ENCODE results near the gene RITA1.
A peak's percentile ranks its signal among the peaks of the same experiment; 100 is the strongest.

Gene RITA1

DNA sequence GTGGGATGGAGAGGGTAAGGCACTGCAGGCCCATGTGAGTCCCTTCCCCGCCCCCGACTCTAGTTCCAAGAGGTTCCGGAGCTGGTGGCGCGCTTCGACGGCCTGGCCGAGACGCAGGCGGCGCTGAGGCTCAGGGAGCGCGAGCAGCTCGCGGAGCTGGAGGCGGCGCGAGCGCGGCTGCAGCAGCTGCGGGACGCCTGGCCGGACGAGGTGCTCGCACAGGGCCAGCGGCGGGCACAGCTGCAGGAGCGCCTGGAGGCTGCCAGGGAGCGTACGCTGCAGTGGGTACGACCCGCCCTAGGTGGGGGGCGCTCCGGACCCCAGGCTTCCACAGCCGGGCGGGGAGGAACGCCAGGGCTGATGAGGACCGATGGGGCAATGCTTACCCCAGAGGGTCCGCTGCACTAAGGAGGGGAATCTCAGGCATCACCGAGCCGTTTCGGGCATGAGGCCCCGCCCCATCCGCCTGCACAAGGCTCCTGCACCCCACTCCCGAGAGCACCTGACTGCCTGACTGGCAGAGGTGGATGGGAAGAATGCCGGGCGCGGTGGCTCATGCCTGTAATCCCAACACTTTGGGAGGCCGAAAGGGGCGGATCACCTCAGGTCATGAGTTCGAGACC is 31.1 kb upstream of the RITA1 start:
- DNase-seq: peak in 1 of 2 donors; percentile 46

DNA sequence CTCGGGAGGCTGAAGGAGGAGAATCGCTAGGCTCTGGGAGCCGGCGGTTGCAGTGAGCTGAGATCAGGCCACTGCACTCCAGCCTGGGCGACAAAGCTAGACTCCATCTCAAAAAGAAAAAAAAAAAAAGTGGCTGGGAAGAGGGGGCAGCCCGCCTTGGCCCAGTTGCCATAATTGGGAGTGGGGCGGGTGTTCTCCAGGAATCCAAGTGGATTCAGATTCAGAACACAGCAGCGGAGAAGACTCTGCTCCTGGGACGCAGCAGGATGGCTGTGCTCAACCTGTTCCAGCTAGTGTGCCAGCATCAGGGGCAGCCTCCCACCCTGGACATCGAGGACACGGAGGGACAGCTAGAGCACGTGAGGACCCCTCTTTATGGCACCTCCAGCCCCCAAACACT is 30.5 kb upstream of the RITA1 start:
- DNase-seq: no peak

DNA sequence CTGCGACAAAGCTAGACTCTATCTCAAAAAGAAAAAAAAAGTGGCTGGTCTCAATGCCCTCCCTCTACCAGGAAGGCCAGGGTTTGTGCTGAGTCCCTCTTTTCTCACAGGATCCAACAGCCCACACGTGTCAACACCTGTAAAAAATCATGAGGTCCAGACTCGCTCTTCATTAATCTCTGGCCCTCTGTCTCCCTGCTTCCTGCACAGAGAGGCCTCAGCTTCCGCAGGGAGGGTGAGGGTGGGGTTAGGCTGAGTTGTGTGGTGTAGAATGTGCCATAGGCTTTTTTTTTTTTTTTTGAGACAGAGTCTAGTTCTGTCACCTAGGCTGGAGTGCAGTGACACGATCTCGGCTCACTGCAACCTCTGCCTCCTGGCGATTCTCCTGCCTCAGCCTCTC is 29.9 kb upstream of the RITA1 start:
- no peak for DNase-seq

DNA sequence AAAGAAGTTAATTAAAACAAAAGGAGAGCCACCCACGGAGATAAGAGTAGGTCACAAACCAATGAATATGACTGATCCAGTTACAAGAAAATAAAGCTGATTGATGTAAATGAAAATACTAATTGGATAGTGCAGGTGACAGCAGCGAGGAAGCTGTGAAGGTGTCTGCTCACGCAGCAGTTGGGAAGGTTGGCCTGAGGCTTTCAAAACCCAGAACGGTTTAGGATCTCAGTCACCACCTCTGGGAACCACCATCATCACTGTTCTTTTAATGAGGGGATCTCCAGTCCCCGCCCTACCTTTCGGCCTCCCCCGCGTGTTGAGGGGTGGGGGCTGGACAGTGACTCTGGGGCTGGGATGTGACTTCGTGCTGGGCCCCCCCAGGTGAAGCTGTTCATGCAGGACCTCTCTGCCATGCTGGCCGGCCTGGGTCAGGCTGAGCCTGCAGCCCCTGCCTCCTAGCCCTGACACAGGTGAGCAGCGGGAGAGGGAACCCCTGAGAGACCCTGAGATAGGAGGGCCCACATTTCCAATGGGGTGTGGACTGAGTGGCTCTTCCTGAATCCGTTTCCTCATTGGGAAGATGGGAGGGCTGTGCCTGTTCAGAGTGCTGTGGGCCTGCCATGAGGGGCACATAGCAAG is 28.2 kb upstream of the RITA1 start:
- no peak for DNase-seq

DNA sequence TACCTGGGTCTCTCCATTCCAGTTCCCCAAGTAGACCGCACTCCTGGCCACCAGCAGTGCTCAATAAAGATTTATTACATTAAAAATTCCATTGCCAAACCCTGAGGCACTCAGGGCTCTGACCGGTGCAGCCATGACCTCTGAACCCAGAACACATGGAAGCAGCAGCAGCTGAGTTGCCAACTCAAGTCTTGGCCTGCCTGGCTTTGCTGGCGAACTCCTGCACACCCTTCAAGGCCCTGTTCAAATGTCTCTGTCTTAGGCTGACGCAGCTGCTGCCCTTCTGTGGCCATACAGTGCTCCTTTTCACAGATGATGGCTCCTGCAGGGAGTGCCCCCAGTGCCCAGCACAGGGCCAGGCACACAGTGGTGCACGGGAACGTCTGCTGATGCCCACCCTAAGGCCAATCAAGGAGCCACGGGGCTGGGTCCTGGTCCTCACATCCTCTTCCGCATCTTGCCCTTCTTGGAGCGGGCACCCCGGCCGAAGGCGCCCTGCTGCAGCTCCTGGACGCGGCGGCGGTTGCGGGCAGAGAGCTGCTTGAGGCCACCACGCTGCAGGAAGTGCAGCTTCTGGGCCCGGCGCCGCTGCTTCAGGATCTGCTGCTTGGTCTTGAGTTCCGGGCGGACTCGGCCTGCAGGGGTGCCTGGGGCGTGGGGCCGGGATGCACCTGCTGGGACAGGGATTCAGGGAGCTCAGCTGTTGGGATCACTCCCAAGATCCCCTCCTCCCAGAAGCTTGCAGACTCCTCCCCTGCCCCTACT is 26.9 kb upstream of the RITA1 start:
- DNase-seq: no peak

DNA sequence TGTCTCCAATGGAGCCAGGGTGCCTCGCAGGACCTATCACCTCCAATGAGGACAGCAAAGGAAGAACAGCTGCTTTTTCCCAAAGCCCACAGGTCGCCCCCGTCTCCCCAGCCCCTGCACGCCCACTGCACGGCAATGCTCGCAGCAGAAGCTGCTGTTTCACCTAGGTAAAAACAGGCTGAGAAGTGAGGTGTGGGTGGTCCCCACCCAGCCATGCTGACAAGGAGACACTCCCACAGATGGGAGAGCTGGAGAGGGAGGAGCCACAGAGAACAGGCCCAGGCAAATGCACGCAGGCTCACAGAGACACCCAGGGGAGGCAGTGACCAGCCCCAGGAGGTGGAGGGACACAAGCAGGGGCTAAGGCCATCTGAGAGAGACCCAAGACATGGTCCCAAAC is 25.6 kb upstream of the RITA1 start:
- no peak for DNase-seq

DNA sequence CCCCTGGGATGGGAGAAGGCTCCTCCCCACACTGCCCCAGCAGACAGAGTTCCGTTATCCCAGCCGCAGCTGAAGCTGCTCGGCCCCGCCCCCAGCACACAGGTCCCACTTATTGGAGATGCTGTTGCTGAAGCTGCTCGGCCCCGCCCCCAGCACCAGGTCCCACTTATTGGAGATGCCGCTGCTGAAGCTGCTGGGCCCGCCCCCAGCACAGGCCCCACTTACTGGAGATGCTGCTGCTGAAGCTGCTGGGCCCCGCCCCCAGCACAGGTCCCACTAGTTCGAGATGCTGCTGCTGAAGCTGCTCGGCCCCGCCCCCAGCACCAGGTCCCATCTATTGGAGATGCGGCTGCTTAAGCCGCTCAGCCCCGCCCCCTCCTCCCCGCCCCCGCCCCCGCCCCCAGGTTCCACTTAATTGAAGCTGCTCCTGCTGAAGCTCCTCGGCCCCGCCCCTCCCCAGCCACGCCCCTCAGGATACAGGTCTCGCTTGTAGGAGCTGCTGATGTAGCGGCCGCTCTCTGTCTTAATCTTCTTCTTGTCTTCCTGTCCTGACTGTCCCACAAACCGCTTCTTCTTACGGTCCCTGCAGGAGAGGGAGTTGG is 24.0 kb upstream of the RITA1 start:
- no peak for DNase-seq

DNA sequence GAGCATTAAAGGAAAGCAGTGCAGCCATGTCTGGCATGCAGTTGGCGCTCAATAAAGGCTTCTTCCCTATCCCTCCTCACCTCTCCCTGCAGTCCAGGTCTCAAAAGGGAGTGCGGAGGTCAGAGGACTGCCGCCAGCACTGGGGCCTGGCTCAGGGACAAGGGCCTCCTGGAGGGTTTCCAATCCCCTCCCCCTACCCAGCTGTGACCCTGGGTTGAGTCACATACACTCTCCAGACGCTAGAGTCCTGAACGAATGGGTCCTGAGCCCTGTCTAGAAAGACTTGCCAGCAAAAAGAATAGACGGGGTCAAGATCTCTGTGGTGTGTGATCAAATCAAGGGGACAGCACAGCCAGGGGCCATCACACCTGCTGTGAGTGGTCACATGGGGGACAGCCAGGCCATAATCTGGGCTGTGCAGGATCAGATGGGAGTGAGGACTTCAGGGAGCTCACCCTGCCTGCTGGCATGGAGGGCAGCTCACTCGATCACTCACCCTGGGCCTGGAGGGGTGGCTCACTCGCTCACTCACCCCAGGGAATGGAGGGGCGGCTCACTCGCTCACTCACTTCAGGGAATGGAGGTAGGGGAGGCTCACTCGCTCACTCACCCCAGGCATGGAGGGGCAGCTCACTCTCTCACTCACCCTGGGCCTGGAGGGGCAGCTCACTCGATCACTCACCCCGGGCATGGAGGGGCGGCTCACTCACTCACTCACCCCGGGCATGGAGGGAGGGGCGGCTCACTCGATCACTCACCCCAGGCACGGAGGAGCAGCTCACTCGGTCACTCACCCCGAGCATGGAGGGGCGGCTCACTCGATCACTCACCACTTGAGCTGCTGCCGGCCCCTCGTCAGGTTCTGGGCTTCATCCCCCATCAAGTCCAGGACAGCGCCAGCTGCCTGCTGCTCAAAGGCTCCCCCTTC is 23.2 kb upstream of the RITA1 start:
- no peak for DNase-seq

DNA sequence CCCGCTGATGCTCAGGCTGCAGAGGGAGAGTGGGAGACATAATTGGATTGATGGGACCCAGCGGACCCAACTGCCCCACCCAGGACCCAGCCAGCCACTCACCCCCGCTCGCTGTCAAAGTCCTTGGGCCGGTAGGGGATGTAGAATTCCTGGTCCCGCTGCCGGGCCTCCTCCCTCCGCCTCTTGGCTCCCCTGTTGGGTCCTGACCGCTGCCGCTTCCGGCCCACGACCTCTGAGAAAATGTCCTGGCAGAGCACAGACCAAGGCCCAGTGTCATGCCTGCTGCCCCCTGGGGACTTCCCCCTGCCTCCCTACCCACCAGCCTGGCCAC is 22.5 kb upstream of the RITA1 start:
- no peak for DNase-seq

DNA sequence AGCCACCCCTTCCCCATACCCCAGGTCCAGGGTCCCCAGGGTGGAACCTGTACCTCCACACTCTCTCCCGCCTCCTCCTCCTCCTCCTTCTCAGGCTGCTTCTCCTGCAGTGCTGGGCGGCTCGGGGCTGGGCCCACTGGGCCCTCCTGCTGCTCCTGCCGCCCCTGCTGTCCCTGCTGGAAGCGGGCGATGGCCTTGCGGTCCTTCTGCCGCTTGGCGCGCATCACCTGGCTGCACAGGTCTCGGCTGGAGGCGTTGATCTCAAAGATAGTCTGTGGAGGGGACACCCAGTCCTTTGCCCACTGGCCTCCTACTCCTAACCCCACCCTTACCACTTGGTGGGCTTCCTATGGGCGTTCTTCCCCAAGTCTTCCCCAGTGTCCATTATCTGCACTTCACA is 21.5 kb upstream of the RITA1 start:
- no peak for DNase-seq

DNA sequence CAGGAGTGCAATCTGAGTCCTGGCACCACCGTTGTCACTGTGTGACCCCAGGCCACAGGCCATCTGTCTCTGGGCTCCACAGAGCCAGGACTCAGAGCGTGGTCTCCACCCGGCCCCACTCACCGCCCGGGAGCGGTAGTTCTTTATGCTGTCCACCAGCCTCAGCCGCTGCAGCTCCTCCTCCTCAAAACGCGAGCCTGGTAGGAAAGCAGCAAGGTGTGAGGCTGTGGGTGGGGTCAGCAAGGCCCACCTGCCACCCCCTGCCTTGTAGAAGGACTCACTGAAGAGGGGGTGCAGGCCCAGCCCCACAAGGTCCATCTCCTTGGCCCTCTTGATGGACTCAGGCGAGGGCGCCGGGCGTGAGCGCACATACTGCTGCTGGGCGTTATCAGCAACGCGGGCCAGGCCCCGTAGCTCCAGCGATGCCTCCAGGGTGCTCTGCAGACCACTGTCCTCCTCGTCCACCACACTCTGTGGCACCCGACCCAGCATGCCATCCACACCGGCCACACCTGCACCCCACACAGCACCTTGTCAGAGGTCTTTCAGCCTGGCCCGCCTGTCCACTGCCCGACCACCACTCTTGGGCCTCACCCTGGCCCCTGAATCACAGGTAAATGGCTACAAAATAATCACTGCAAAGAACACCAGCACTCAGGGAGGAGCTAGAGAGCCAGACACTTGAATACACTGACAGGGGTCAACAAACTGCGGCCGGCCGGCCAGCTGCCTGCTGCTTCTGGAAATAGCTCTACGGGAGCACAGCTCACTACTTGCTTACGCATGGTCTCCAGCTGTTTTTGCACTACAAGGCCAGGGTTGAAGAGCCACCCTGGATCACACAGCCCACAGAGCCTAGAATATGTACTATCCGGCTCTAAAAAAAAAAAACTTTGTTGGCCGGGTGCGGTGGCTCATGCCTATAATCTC is 19.7 kb upstream of the RITA1 start:
- no peak for DNase-seq

DNA sequence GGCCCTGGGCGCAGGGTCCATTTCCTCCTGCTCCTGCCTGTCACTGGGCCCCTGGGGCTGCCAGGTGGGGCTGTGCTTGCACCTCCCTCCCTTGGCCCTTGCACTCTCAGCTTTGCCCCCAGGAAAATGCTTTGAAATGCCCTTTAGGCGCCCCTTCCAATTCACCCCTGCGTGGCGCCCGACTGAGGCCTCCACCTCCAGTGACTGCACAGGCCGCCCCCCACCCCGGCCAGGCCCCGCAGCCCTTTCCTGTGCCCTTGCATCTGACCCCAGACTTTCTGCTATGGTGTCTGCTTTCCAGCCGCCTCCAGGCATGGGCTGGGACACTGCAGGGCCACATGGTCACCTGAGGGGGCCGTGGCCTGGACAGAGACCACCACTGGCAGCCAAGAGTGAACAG is 17.7 kb upstream of the RITA1 start:
- no peak for DNase-seq

DNA sequence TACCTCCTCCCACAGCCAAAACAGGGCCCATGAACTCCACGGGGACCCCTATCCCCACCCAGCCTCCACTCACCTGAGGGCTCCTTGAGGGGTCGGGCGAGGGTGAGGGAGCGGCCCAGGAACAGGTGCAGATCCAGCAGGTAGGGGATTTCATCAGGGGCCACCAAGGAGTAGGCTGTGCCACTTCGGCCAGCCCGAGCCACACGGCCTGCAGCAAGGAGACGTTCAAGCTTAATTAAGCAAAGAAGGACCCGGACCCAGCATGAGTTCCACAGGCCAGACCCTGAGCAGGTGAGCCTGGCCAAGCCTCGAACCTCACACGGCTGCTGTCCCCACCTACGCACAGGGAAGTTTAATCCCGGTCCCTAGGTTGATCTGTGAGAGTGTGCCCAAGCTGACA is 15.8 kb upstream of the RITA1 start:
- DNase-seq: no peak

DNA sequence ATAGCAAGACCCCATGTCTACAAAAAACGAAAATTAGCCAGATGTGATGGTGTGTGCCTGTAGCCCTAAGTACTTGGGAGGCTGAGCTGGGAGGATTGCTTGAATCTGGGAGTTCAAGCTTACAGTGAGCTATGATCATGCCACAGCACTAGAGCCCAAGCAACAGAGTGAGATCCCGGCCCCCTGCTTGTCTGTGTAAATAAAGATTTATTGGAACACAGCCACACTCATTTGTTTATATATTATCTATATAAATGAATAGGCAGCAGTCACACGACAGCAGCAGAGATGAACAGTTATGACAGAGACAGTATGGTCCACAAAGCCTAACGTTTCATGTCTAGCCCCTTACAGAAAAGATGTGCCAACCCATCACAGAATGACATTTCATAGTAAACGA is 15.1 kb upstream of the RITA1 start:
- no peak for DNase-seq

DNA sequence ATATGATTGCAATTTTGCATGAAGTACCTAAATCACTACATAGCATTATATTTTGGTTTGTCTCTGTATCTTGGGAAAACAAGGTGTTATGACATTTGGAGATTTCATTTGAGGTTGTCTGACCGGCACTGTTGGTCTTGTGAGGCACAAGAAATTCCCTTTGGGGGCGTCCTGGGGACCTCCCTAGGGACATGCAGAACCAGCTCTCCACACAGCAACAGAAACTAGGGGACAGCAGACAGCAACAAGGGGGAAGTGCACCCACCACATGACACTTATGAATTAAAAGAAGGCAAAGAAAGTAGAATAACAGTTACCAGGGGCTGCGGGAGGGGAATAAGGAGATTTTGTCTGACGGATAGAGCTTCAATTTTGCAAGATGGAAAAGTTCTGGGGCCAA is 14.6 kb upstream of the RITA1 start:
- no peak for DNase-seq

DNA sequence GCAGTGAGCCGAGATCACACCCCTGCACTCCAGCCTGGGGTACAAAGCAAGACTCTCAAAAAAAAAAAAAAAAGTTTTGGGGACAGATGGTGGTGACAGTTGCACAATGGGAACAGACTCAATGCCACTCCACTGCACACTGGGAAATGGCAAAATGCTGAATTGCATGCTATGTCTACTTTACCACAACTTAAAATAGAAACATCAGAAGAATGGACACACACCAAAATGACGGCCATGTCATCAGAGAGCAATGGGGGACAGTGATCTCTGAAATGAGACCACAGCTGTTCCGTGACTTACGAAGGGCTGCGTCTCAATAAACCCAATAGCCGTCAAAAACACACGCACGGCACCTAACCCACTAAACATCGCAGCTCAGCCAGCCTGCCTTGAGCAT is 14.0 kb upstream of the RITA1 start:
- no peak for DNase-seq

DNA sequence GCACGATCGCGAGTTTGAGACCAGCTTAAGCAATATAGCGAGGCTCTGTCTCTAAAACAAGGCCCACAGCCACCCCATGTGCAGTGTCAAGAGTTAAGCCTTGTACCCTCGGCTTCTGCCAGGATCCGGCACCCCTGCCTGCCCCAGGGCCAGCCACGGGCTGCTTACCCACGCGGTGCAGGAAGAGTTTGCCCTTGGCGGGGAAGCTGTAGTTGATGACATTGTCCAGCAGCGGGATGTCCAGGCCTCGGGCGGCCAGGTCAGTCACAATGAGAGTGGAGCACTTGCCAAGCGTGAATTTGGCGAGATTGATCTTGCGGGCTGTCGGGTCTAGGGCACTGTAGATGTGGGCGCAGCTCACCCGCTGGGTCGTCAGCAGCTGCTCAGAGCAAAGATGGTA is 13.3 kb upstream of the RITA1 start:
- DNase-seq: no peak

DNA sequence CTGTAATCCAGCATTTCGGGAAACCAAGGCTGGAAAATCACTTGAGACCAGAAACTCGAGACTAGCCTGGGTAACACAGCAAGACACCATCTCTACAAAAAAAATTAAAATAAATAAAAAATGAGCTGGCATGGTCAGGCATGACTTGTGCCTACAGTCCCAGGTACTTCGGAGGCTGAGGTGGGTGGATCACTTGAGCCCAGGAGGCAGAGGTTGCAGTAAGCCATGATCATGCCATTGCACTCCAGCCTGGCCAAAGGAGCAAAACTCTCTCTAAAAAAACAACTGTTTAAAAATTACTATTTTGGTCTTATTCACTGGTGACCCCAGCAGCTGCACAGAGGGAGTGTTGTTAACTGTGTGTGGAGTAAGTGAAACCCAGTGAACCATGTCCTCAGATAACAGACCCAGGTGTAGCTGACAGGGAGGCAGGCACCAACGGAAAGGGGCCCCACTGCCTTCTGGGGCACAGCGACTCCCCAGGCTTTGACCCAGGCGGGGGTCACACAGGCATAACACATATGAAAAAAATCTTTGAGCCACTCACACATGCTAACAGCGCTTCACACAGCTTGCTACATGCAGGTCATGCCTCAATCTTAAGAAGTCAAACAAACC is 12.3 kb upstream of the RITA1 start:
- DNase-seq: no peak

DNA sequence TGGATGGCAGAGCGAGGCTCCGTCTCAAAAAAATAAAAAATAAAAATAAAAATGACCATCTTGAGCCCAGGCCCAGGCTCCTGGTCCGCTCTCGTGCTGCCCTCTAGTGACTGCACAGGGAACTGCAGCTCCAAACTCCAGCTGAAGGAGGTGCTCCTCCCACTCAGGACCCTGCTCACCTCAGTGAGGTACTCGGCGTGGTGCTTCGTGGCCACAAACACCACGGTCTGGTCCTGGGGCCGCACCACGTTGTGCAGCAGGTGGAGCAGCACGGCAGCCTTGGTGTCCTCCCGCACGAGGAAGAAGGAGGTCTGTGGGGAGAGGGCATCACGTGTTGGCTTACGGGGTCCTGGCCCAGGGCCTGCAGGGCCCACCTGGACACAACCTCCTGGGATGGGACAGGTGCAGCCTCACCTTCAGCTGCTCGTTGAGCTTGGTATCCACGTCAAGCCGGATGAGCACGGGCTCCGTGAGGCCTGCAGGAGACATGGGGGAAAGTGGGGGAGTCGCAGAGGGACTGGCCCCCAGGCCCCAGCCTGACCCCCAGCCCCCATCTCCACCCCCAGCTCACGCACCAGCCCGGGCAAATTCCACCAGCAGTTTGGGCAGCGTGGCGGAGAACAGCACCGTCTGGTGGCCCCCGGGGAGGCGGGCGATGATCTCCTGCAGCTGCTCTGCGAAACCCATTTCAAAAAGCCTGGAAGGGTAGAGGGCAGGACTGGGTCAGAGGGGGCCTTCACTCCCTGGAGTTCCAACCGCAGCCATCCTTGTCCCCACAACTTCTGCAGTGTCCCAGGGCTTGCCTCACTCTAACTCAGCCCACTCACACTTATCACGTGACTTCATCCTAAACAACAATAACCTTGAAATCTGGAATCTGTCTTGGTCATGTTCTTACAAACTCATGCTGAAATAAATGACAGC is 10.8 kb upstream of the RITA1 start:
- DNase-seq: peak; percentile 74 to 75

DNA sequence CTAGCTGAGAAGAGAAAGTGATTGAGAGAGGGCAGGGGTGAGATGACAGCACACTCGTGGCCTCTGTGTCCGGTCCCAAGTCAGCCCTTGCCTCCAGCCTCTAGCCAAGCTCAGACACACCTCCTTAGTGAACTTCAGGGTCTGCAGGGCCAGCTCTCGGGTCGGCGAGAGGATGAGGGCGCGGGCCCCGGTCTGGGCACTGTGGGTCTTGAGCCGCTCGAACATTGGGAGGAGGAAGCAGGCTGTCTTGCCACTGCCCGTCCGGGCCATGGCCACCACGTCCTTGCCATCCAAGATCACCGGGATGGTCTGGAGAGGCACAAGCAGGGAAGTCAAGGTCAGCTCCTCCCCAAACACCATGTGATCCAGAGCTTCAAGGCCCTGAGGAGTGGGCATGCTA is 6.5 kb upstream of the RITA1 start:
- no peak for DNase-seq
